ENCODE results near the gene STX10.

STX10 gene

GRCh38 chr19:13120031-13120430 lies 30.1 kb downstream of the STX10 start:
- peaks cover 60% of the 10 kb centered on the region for H3K4me1 Mint-ChIP-seq

GRCh38 chr19:13119627-13120026 lies 30.5 kb downstream of the STX10 start:
- no peak for ATAC-seq
- Mint-ChIP-seq H3K4me1 (peaks cover 62% of the 10 kb centered on the region), H3K9me3 (no peaks in the 10 kb centered on the region), H3K27me3 (no peaks in the 10 kb centered on the region), H3K4me3 (peak overlapping the region; percentile 82 to 87), H3K27ac (peak overlapping the region; percentile 37 to 86)
- no peak for DNase-seq

More at GRCh38 chr19:13120031-13120430, 30.1 kb downstream of the STX10 start:
- Mint-ChIP-seq H3K27ac (no peak overlapping the region), H3K27me3 (no peaks in the 10 kb centered on the region), H3K4me3 (no peak overlapping the region), H3K9me3 (no peaks in the 10 kb centered on the region)
- DNase-seq = no peak
- ATAC-seq = no peak

GRCh38 chr19:13118424-13119193 lies 31.6 kb downstream of the STX10 start:
- H3K27me3 Mint-ChIP-seq = no peaks in the 10 kb centered on the region
- H3K27ac Mint-ChIP-seq = peak overlapping the region; percentile 71 to 76
- DNase-seq (peak in 1 of 2 donors; percentile 48), ATAC-seq (peak; percentile 18)
- H3K9me3 Mint-ChIP-seq = no peaks in the 10 kb centered on the region
- H3K4me3 Mint-ChIP-seq = peak overlapping the region; percentile 82 to 87
- H3K4me1 Mint-ChIP-seq = peaks cover 60% of the 10 kb centered on the region

- peak within 1 kb of the TSS; percentile 95 for H3K4me3 Mint-ChIP-seq
- no peaks in the 10 kb centered on the region for H3K9me3 Mint-ChIP-seq
- ATAC-seq = peak; percentile 93
- peak within 1 kb of the TSS; percentile 96 for H3K27ac Mint-ChIP-seq
- H3K4me1 Mint-ChIP-seq = peaks cover 53% of the 10 kb centered on the region
- peak; percentile 93 to 95 for DNase-seq
- no peaks in the 10 kb centered on the region for H3K27me3 Mint-ChIP-seq
These were observed 32.3 kb downstream of the STX10 start, which contains the start of gene NACC1 for GRCh38 chr19:13117772-13118423. Gene NACC1 (plus strand): TSS chr19:13118264. CDS start chr19:13135208, 16,944 bp downstream.

- Mint-ChIP-seq H3K9me3 (no peaks in the 10 kb centered on the region), H3K27ac (peak overlapping the region; percentile 96), H3K27me3 (no peaks in the 10 kb centered on the region), H3K4me3 (peak overlapping the region; percentile 95), H3K4me1 (peaks cover 46% of the 10 kb centered on the region)
- DNase-seq (no peak), ATAC-seq (peak; percentile 11)
These were observed 32.9 kb downstream of the STX10 start for GRCh38 chr19:13117176-13117771.

DNA sequence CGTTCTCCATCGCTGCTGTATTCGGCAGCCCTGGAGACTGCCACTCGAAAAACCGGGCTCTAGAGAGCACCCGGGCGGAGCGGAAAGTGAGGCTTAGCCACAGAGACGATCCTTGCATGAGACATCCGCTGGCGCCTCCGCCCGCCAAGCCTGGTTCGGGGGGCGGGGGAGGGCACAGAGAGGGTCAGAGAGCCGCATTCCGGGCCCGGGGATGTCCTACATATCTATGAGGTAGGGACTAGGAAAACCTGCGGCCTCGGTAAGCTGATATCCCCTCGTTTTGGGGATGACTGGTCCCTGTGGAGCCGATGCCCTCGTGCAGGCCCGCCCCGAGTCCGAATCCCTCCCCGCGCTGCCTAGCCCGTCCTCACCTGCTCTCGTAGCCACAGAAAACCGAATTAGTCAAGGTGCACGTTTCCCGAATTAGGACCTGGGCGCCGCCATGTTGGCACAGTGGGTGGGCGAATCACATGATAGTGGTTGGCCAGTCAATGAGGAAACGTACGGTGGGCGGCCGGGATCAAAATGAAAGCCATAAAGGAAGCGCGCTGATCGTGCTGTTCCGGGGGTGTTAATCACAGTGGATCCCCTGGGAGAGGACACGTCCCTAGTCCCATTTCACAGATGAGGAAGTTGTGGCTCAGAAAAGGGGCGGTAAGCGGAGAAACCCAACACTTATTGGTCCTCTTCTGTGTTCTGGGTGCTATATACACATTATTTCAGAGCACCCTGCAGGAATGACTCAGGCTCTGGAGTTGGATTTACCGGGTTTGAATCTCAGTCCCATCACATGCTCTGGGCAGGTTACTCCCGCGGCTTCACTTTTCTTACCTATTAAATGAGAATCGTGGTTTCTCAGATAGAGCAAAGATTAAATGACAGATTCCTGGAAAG lies 33.6 kb downstream of the STX10 start, which contains the start of gene TRMT1:
Gene TRMT1 (minus strand): TSS at position 459 of the 894 bp plus-strand sequence. CDS start 341 bp downstream, at position 118.
- DNase-seq (peak; percentile 84 to 92), ATAC-seq (peak; percentile 67)
- H3K9me3 Mint-ChIP-seq = no peaks in the 10 kb centered on the region
- H3K4me3 Mint-ChIP-seq = peak within 1 kb of the TSS; percentile 95
- H3K4me1 Mint-ChIP-seq = peaks cover 39% of the 10 kb centered on the region
- H3K27ac Mint-ChIP-seq = peak within 1 kb of the TSS; percentile 96
- no peaks in the 10 kb centered on the region for H3K27me3 Mint-ChIP-seq

GRCh38 chr19:13115936-13116281 lies 34.3 kb downstream of the STX10 start:
- ATAC-seq = no peak
- no peaks in the 10 kb centered on the region for H3K27me3 Mint-ChIP-seq
- peak overlapping the region; percentile 96 for H3K27ac Mint-ChIP-seq
- no peaks in the 10 kb centered on the region for H3K9me3 Mint-ChIP-seq
- peaks cover 33% of the 10 kb centered on the region for H3K4me1 Mint-ChIP-seq
- peak overlapping the region; percentile 95 for H3K4me3 Mint-ChIP-seq
- no peak for DNase-seq

DNA sequence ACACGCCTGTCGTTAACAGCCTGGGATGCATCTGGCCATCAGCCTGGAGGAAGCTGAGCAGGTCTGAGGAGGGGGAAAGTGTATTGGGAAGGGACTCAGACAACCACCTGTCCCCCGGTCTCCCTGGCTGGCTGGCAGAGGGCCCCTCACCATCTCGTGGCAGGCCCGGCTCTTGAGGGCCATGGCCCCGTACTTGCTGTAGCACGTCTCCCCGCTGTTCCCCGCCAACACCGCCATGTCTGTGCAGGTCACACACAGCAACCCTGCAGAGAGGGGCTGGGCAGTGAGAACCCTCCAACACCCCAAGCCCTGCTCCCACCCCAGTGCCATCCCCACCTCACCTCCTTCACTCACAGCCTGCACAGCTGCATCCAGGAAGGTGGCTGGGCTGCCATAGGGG lies 37.6 kb downstream of the STX10 start:
- no peaks in the 10 kb centered on the region for H3K27me3 Mint-ChIP-seq
- no peaks in the 10 kb centered on the region for H3K9me3 Mint-ChIP-seq
- no peak overlapping the region for H3K4me3 Mint-ChIP-seq
- ATAC-seq (no peak), DNase-seq (no peak)
- peaks cover 12% of the 10 kb centered on the region for H3K4me1 Mint-ChIP-seq
- no peak overlapping the region for H3K27ac Mint-ChIP-seq

DNA sequence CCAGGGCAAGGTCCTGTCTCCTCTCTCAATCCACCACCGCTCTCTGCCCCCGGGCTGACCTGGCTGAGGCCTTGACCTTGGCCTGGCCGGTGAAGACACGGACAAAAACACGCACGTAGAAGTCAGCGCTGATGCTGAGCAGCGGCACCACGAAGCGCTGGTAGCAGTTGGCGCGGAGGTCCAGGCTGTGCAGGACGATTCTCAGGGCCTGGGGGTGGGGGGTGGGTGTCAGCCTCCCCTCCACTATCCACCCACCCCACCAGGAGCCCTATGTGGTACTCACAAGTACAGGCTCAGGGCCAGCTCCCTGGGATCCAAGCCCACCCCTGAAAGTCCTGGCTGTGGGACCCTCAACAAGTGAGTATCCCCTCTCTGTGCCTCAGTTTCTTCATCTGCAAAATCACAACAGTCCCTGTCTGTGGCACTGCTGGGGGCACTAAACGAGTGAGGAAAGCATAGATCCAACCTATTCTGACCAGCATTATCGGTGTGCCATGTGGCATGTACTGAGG lies 40.0 kb downstream of the STX10 start:
- Mint-ChIP-seq H3K9me3 (no peaks in the 10 kb centered on the region), H3K27ac (no peak overlapping the region), H3K4me3 (no peak overlapping the region), H3K27me3 (no peaks in the 10 kb centered on the region), H3K4me1 (peaks cover 3% of the 10 kb centered on the region)
- DNase-seq (no peak), ATAC-seq (no peak)

DNA sequence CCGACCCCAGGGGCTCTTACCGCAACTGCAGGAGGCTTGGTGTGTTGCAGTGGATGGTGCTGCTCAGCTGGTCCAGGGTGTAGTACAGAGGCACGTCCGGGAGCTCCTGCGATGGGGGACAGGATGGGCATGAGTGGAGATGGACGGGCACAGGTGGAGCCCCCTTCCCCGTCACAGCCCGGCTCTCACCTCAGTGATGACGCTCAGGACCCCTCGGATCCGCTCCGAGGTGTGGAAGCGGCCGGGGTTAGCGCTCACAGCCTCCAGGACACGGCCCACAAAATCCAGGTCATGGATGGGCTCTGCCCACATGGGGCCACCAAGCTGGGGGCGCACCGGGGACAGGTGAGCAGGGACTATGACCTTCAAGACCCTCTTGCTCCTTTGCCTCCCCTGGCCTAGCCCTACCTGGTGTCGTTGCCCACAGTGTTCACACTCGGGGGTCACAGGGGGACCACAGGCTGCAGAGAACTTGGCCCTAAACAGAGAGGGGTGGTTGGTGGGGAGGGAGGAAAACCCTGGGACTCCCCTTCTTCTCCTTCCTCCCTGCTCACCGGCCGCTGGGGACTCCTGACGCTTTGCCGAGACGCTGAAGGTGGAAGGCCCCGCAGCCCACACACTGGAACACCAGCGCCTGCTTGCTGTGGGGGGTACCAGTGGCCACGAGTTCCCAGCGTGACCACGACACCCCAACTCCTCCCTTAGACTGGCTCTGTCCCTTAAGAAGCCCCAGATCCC lies 40.6 kb downstream of the STX10 start:
- Mint-ChIP-seq H3K27me3 (no peaks in the 10 kb centered on the region), H3K4me1 (peaks cover 3% of the 10 kb centered on the region), H3K9me3 (no peaks in the 10 kb centered on the region), H3K27ac (no peak overlapping the region), H3K4me3 (no peak overlapping the region)
- DNase-seq = no peak
- ATAC-seq = no peak

DNA sequence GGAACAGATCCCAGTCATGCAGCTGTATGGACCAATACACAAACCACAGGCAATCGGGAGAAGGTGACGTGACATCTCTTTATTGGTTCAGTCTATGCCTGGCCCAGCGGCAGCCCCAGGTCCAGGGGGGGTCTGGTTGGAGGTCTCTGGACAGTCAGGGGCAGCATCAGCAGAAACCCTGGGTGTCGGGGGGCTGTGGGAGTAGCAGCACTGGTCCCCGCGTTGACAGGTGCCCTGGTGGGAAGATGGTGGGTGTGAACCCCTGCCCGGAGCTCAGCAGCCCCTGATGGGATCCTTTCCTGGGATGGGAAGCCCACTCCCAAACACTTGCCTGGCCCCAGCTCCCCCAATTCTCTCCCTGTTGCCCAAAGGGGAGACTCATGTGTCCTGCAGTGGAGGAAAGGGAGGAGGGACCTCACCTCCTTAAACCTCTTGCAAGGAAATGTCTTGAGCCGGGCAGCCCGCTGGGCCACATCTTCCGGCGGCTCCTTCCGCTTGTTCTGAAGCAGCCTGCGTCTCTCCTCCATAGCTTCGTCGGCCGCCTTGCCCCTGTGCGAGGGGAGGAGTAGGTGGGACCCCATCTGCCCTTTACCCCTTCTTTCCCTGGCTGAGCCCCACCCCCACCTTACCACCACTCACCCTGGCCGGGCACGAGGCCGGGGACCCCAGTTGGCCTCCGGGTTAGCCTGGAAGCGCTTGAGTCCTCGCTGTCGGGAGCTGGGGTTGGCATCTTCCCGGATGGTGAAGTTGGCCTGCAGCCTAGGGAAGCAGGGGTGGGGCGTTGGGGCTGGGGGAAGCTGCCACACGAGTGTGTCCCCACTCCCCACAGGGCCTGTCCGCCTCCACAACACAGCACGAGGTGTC lies 45.1 kb downstream of the STX10 start:
- H3K4me1 Mint-ChIP-seq = peaks cover 40% of the 10 kb centered on the region
- H3K27me3 Mint-ChIP-seq = no peaks in the 10 kb centered on the region
- peak overlapping the region; percentile 83 to 94 for H3K27ac Mint-ChIP-seq
- DNase-seq = peak in 1 of 2 donors; percentile 43
- H3K9me3 Mint-ChIP-seq = peaks cover 0 to 3% of the 10 kb centered on the region in 2 donors
- peak; percentile 28 for ATAC-seq
- H3K4me3 Mint-ChIP-seq = peak overlapping the region; percentile 93 to 95

DNA sequence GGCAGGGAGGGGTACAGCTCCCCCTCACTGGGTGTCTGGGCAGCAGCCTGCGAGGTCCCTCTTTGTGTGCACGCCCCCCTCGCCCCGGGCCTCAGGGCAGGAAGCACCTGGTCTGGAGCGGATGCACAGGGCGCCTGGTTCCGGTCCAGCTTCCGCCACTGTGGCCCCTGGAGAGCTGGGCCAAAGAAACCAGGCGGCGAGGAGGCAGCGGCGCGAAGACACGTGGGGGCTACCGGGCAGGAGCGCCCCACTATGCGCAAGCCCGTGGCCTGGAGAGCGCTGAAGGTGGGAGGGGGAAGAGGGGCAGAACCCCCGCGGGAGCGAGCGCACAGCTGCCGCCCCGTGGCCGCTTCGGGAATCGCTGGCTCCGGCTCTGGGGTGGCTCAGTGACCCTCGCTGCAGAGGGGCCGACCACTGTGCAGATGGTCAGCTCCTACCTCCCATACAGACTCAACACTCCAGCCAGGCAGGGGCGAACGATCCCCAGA lies 45.8 kb downstream of the STX10 start:
- peak; percentile 75 to 76 for DNase-seq

DNA sequence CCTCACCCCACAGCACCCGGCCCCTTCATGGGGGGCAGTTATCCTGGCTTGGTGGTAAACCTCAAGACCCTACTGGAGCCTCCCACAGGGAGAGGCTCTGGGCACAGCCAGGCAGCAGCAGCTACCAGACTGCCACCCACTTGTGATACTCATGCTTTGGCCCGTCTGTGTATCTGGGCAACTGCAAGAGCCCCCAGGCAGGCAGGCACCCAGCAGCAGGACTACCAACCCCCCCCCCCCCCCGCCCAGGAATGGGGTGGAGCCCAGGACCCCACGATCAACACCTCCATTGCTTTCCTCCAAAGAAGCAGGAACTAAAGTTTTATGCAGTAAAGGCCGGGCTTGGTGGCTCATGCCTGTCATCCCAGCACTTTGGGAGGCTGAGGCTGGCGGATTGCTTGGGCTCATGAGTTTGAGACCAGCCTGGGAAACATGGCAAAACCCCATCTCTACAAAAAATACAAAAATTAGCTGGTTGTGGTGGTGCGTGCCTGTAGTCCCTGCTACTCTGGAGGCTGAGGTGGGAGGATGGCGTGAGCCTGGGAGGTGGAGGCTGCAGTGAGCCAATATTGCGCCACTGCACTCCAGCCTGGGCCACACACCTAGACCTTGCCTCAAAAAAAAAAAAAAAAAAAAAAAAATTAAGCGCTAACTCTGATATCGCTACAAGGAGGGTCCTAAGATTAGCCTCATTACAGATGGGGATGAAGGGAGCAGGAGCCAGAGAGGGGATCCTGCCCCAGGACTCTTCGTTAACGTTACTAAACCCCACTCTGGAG lies 46.4 kb downstream of the STX10 start:
- peaks cover 7% of the 10 kb centered on the region for H3K27me3 Mint-ChIP-seq
- no peak for DNase-seq
- H3K4me3 Mint-ChIP-seq = peak overlapping the region; percentile 93 to 95
- no peak overlapping the region for H3K27ac Mint-ChIP-seq
- H3K9me3 Mint-ChIP-seq = peaks cover 0 to 6% of the 10 kb centered on the region in 2 donors
- no peak for ATAC-seq
- H3K4me1 Mint-ChIP-seq = peaks cover 53% of the 10 kb centered on the region

More for the DNA sequence above, 45.8 kb downstream of the STX10 start:
- H3K4me1 Mint-ChIP-seq = peaks cover 46% of the 10 kb centered on the region
- H3K9me3 Mint-ChIP-seq = peaks cover 0 to 6% of the 10 kb centered on the region in 2 donors
- peaks cover under 1% of the 10 kb centered on the region for H3K27me3 Mint-ChIP-seq
- H3K27ac Mint-ChIP-seq = peak overlapping the region; percentile 83 to 94
- H3K4me3 Mint-ChIP-seq = peak overlapping the region; percentile 93 to 95
- ATAC-seq = peak; percentile 51

Measured in stimulated activated naive CD8-positive, alpha-beta T cell treated with anti-CD3 and anti-CD28 coated beads, Interleukin-15, amount 100 ng/mL, for 72 hours (primary cell).